HG02885 (cell line): ENCODE measurements around the gene MYO10.

ENCODE experiments used
- ATAC-seq: cut with Tn5 transposase; IDR thresholded peaks from one replicate; pipeline ENCODE4 v1.9.1; 2021; ENCODE audit warnings: mild to moderate bottlenecking; ENCODE audit not compliant: unreplicated experiment, poor library complexity

The MYO10 gene

DNA sequence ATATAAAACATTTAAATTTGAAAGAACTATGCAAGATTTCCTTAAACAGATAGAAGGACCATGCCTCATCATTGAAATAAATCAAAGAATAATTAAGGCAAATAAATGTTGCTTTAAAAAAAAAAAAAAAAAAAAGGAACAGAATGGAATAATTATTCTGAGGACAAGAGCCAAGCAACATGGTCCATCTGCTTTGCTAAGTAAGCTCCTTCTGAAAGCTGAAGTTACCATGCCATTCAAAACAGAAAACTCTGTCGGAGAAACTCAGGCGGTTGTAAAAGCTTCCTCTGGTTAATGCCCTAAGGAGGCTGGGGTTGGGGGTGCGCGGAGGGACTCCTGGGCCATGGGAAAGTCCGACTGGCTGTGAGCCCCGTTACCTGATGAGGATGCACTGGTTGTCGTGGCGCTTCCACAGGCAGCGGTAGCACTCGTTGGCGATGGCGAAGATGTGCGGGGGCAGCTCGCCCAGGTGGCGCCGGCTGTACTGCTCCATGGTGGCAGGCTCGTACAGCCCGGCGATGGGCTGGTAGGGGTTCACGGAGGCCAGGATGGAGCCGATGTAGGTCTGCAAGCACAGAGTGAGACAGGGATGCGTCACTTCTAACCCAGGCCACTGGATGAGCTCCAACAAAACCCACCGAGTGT is 141.7 kb downstream of the MYO10 start:
- no peak for ATAC-seq

DNA sequence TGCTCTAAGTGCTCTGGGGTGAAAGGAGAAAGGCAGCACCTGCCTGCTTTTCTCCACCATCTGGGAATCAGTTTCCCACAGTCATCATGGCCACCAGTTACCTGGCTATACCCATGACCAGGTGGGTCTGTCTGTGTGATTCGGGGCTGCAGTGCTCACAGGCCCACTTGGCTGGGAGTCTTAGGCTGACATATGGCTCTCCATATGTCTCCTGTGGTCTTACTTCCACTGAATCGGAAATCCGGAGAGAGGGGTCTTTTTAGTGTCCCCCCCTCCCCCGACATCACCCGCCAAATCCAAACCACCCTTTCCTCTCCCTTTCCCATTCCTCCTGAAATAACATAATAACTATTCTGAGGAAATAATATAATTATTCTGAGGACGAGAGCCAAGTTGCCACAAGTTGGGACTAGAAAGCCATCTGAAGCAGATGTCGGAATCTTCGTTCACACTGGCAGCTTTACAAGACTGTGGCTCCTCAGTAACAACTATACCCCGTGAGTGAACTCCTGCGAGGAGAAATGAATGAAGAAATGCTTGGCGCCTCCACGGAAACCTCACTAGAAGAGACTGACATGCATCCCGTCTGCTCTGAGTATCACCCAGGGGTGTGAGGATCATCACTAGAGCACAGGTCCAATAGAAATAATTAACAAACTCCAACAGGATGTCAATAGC is 143.4 kb downstream of the MYO10 start:
- no peak for ATAC-seq

DNA sequence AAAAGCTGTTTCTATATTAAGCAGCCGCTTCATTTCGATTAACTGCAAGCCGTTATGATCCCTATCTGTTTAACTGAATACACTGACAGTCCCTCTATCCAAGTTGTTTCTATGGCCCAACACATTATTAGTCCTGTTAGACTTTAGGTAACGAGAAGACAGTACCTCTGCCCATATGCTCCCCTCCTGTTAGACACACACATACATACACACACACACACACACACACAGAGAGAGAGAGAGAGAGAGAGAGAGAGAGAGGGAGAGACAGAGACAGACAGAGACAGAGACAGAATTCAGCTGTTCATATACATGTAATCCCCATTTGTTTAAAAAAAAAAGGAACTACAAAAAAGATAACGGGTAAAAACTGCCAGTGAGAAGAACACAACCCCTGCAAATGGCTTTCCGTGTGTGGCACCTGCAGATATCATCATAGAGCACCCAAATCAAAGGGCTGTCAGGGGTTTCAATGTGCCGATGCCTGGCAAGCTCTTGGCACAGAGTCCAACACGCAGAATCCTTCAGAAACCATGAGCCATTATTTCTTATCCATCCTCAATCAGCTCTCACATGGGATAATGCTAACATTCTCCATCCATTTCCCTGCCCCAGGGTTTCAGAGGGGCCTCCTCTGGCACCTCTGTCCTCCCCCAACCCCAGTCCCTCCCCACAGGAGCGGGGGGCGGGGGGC is 144.0 kb downstream of the MYO10 start:
- ATAC-seq: no peak

DNA sequence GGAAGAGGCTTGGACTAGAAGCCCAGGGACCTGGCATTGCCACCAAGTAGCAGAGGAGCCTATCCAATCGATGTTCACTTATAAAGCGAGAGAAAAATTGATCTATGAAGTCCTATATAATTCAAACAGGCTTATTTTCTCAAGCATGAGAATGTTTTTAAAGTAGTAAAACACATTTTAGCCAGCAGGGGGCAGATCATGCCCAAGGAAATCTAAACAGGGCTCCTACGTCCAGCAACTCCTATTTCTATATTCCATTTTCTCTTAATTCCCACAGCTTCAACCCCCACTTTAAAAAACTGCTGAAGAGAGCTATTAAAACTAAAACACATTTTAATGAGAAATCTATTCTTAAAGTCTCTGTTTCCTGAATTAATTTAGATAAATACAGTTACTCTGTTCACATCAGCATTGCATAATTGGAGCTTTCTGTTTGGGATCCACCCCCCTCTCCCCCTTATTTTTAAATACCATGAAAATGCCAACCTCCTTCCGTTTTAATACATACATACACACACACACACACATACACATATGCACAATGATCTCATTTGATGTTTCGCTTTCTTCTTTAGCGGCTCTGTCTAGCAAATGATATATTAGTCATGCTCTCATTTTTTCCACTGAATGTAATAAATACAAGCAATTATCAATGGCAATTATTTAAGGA is 144.9 kb downstream of the MYO10 start:
- peak; percentile 63 for ATAC-seq

DNA sequence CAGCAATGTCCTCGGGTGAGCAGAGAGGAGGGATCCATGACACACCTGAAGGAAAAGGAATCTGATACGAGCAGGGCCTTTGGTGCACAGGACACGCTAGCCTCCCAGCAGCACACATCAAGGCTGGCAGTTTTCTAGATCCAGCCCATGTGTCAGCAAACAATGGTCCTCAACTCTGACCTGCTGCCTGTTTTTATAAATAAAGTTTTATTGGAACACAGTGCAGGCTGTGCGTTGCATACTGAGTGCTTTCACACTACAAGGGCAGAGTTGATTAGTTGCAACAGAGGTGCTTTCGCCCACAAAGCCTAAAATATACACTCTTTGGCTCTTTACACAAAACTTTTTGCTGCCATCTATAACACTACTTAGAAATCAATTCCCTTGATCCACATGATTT is 147.1 kb downstream of the MYO10 start:
- ATAC-seq: no peak

DNA sequence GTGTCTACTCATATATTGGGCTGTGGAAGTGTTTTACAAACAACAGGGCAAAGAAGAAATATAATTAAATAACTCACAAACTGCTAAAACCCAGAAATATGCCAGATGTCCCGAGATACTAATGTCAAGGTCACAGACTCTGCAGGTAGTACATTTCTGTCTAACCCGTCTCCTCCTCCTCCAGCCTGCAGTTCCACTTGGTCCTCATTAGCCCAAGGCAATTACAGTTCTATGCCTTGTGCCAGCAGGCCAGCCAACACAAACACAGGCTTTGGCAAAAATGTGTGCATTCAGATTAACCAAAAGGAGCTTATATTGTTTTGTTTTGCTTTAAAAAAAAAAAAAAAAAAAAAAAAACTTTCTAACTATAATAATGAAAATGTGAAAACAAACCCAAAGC is 148.8 kb downstream of the MYO10 start:
- no peak for ATAC-seq

DNA sequence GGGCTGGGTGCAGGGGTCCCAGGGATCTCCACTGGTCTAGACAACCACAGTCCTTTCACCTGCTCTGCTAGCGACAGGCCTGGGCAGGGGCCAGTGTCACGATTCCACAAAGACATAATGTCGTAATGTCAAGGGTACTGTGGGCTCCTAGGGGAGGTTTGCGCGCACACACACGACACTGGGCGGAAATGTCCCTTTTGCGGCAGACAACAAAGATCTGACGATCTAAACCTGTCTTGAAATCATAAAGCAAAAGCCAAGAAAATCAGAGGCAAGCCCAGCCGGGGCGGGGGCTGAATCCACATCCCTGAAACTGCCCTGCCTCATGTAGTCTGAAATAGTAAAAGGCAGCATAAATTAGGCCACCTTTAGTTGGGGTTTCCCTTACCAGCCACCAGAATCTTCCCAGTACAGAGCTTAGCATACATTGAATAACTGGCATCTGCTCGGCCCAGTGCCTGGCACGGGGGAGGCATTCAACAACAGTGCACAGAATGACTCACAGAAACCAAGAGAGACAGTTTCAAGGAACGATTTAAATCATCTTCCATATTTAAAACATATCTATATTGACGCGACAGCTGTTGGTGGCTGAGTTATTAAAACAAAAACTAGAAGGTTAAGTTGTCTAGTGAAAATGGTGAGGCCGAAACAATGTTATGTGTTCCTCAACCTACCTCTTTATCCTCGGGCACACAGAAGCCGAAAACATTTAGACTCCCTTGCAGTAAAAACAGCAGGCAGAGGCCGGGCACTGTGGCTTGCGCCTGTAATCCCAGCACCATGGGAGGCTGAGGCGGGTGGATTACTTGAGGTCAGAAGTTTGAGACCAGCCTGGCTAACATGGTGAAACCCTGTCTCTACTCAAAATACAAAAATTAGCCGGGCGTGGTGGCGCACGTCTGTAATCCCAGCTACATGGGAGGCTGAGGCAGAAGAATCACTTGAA is 151.0 kb downstream of the MYO10 start:
- ATAC-seq: peak; percentile 93

DNA sequence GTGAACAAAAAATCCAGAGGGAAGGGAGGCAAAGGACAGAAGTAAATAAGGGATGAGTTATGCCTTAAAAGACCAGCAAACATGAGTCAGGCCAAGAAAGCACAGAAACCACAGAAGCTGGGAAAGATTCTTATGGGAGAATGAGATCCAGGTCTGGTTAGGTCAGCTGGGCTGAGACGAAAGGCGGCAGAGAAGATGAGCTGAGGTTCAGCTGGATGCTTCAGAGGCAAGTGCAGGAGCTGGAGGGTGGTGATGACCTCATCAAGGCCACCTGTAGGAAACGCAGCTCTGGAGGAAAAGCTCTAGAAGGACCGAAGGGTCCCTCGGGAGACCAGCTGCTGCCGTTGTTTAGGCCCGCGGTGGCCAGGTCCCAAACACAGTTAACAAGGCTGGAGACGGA is 152.0 kb downstream of the MYO10 start:
- ATAC-seq: no peak

DNA sequence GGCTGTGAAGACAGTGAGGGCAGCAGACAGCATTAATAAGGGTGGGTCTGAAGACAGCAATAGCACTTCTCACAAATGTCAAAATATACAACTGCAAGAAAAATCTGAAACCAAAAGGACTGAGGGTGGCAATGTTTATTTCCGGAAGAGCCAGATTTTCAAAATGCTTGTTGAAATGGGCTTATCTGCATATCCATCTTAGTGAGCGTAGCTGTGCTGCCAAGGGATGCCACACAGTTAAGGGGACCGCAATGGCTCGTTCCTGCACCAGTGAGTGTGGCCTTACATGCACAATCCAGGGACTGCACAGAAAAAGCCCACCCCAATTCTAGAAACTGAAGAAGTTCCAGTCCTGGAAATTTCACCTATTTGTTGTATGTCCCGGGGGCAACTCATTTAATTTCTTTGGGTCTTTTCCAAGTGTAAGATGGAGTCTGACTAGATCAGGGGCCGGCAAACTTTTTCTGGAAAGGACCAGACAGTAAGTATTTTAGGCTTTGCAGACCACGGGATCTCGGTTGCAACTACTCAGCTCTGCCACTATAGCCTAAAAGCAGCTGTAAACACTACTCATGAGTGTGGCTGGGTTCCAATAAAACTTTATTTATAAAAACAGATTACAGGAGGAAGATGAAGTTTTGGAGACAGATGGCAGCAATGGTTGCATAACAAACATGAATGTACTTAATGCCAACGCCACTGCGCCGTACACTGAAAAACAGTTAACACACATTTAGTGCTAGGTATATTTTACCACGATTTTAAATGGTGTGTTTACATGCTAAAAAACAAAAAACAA is 154.1 kb downstream of the MYO10 start:
- ATAC-seq: no peak

DNA sequence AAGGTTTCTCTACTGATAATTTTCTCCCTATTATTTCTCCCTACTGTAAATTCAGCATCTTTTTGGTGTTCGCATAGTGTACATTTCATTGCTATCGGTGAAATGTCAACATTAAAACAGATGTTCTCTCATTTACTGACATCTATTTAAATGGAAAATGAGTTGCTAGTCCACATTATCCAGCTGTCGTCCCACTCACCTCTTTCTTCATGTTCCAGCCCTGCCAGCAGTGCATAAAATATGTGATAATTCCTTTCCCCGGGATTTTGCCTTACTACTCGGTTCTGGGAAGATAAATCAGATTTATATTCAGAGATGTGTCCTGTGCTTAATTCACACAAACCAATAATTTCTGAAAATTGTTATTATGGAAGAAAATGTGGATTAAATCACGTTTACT is 155.8 kb downstream of the MYO10 start:
- ATAC-seq: no peak

DNA sequence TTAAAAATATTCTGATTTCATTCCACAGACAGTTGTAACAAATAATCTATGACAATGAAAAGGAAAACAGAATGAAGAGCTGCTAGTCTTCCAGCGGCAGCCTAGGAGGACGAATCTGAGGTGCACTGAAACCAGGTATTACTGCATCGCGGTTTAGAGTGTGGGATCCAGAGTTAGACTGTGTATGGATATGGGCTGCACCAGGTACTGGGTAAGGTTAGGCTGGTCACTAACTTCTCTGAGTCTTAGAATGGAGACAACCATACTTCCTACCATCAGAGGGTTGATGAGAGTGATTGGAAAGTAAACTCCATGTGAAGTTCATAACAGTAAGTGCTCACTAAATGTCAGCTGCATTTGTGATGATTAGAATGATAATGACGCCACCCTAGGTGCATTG is 158.7 kb downstream of the MYO10 start:
- no peak for ATAC-seq

DNA sequence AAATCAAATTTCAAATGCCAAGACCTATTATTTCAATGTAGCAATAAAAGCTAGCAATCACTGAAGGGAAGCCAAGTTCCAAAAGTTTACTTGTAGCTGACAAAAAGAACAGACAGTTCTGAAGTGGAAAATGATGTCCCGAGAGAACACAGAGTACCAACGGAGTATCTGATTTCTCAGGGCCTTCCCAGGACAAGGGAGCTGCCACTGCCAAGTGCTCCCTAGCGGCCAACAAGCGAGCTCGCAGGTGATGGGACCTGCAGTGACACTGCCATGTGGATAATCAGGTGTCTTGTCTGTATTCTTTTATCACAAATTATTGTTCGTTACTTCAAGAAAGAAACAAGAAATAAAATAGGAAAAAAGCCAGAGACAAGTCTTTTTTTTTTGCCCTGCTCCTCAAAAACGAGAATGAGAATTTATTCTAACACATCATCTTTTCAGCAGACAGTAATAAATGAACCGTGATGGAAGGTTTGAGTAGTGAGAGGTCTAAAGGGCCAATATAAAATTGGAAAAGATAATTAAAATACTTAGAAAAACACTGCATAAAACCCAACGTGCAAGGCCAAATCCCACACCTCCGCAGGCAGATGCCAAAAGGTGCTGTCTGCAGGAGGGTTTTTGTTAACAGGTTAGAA is 159.4 kb downstream of the MYO10 start:
- ATAC-seq: peak; percentile 68

DNA sequence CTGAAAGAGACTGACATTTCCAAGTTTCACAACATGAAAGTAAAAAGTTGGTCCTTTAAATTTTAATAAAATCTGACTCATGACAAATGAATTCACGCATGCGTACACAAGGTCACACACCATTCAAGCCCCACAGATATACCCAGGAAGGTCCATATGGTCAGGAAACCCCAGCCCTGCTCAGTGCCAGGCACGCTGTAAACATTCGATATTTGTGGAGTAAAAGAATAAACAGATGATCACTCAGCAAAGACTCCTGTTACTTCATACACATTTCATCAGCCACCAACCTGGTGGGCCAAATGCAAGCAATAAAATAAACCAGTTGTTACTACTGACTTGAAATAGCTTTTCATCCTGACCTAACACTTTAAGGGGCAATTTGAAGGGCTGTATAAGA is 161.3 kb downstream of the MYO10 start:
- ATAC-seq: no peak

DNA sequence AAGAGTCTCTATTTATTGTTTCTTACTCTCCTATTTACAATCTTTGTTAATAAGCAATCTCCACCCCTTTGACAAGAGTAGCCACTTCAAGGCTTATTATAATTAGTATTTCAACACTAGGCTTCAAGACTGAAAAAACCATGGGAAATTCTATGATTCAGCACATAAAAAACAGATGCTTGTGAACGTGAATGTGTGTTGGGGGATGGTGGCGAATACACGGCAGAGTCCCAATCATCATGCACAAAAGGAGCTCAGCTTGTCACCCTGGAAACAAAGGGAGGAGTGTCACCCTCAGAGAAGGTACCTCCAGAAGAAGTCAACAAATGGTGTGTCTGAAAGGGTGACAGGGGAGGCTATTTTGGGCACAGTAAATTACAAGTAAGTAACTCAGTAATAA is 162.1 kb downstream of the MYO10 start:
- no peak for ATAC-seq

DNA sequence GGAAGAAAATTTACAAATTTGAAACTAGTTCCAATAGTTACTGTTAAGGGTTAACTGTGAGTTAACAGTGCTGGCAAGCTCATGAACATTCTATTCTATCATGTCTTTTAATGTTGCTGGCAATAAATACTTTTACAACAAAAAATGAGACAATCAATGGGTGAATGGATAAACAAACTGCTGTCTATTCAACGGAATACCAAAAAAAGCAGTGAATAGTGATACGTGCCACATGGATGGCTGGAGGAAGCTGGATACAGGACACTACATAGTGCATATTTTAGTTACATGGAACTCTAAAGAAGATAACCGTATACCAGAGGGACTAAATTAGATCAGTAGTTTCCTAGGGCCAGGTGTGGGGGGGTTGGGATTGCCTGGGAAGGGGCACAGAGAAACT is 163.5 kb downstream of the MYO10 start:
- ATAC-seq: no peak

DNA sequence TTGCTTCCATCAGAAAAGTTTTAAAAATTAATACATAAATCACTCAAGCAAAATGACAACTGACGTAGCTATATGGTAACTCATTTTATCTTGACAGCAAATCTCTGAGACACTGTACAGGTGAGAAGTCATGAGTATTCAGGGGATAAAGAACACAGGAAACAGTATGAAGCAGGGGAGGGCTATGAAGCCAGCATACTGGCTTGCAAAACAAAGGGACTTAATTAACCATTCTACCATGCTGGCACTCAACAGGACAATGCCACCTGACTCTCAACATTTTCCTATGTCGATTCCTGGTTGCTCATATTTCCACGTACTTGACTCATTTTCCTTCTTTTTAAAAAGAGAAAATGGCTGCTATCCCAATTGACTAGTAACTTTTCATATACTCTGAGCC is 167.9 kb downstream of the MYO10 start:
- ATAC-seq: no peak

DNA sequence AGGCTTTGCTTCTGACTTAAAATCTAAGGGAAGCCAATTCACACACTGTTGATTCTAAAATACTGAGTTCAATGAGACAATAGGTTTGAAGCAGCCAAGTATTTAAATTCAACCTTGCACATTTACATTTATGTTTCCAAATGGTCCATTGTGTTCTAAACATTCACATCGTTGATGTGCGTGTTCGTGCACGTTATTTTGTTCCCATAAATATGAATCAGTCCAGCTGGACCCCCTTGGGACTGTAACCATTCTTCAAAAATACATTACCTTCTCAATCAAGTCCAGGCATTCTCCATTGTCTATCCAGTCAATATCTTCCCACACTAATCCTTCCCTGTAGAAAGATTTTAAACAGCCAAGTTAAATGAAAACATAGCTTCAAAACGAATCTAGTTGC is 172.9 kb downstream of the MYO10 start:
- no peak for ATAC-seq

DNA sequence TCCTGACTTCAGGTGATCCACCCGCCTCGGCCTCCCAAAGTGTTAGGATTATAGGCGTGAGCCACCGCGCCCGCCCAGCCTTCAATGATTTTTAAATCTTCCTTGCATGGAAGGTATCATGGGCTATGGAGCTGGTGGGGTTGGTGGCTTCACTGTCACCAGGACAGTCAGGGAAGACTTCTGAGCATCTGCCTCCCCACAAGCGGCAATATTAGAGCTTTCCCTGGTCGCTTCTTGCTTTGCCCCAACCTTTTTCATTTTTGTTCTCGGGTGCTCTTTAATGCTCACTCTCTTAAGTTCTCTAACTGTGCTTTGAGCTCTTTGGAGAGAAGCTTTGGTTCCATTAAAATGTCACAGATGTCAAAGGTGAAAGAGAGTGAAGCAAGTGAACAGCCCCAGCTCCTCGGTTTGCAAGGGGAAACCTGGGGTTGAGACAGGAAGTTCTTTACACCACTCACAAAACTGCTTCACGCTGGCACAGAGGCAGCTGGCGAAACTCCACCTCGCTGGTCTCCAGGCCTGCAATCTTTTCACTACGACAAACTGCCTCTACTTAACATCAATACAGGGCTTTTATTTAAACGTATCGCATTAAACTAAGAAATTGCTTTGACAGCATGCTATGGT is 176.8 kb downstream of the MYO10 start:
- no peak for ATAC-seq
